Mesenteric fat pad (tissue), 1 donor: ENCODE measurements around the gene NOS1. TPM values are rescaled to one million over a fixed set of nuclear protein-coding genes. Genes with fewer than 3 reads are reported as not detected.
"Not testable (repeated sequence)": the region's sequence is repeated elsewhere in the genome, so short reads cannot be mapped to it uniquely, and the experiment has no call there.

ENCODE experiments used
- DNase-seq: peaks from one replicate; pipeline ENCODE4 v3.0.0-alpha.2; 2020; ENCODE audit warnings: low spot score
- total RNA-seq: library from RNA; stranded (reverse); fragmentation: NEBNext Ultra II Directional; extraction: Animal tissue kit (Norgen Biotek cat#: 25700); gene quantifications from one replicate; pipeline ENCODE4 v1.2.1, GENCODE V29; 2021
- donor health status: DM: yes; HTN: yes; CAD: no.

Gene NOS1
- total RNA-seq, 1 donor from 2014 or later = 0.10 TPM

GRCh38 chr12:117210266-117210918 lies 151.0 kb downstream of the NOS1 start:
- DNase-seq = no peak

GRCh38 chr12:117209626-117210025 lies 151.8 kb downstream of the NOS1 start:
- no peak for DNase-seq

- DNase-seq = no peak
These were observed 152.5 kb downstream of the NOS1 start for GRCh38 chr12:117208811-117209455.

GRCh38 chr12:117208206-117208605 lies 153.2 kb downstream of the NOS1 start:
- DNase-seq = no peak

GRCh38 chr12:117207675-117208074 lies 153.8 kb downstream of the NOS1 start:
- no peak for DNase-seq

GRCh38 chr12:117202556-117202955 lies 158.9 kb downstream of the NOS1 start:
- DNase-seq = no peak

GRCh38 chr12:117202033-117202432 lies 159.4 kb downstream of the NOS1 start:
- peak; percentile 26 for DNase-seq

- DNase-seq = peak; percentile 14
These were observed 161.3 kb downstream of the NOS1 start for GRCh38 chr12:117199956-117200744.

GRCh38 chr12:117196334-117196733 lies 165.1 kb downstream of the NOS1 start:
- DNase-seq = peak; percentile 57

- DNase-seq = peak; percentile 24
These were observed 166.4 kb downstream of the NOS1 start for GRCh38 chr12:117195027-117195426.

GRCh38 chr12:117193903-117194302 lies 167.5 kb downstream of the NOS1 start:
- DNase-seq = no peak

GRCh38 chr12:117192581-117192980 lies 168.8 kb downstream of the NOS1 start:
- not testable (repeated sequence) for DNase-seq

- DNase-seq = no peak
These were observed 169.4 kb downstream of the NOS1 start for GRCh38 chr12:117192057-117192456.

GRCh38 chr12:117190210-117190781 lies 171.1 kb downstream of the NOS1 start, which contains the start of gene FBXO21:
Gene FBXO21, minus strand, starts transcription at chr12:117190470. Its CDS starts 14 bp downstream, at chr12:117190456.
- peak; percentile 95 for DNase-seq

GRCh38 chr12:117189725-117190209 lies 171.7 kb downstream of the NOS1 start:
- DNase-seq = no peak

- no peak for DNase-seq
These were observed 172.3 kb downstream of the NOS1 start for GRCh38 chr12:117188961-117189724.

- no peak for DNase-seq
These were observed 173.2 kb downstream of the NOS1 start for GRCh38 chr12:117188121-117188665.

- DNase-seq = no peak
These were observed 174.0 kb downstream of the NOS1 start for GRCh38 chr12:117187421-117187820.

- no peak for DNase-seq
These were observed 178.6 kb downstream of the NOS1 start for GRCh38 chr12:117182866-117183265.

GRCh38 chr12:117181468-117181843 lies 180.0 kb downstream of the NOS1 start:
- not testable (repeated sequence) for DNase-seq
